ENCODE data around the gene CPNE5. TPM values are rescaled to one million over a fixed set of nuclear protein-coding genes. Genes with fewer than 3 reads are reported as not detected.

Gene CPNE5
- polyA plus RNA-seq, 3 donors: 0.47 to 0.85 (median 0.82) TPM

DNA sequence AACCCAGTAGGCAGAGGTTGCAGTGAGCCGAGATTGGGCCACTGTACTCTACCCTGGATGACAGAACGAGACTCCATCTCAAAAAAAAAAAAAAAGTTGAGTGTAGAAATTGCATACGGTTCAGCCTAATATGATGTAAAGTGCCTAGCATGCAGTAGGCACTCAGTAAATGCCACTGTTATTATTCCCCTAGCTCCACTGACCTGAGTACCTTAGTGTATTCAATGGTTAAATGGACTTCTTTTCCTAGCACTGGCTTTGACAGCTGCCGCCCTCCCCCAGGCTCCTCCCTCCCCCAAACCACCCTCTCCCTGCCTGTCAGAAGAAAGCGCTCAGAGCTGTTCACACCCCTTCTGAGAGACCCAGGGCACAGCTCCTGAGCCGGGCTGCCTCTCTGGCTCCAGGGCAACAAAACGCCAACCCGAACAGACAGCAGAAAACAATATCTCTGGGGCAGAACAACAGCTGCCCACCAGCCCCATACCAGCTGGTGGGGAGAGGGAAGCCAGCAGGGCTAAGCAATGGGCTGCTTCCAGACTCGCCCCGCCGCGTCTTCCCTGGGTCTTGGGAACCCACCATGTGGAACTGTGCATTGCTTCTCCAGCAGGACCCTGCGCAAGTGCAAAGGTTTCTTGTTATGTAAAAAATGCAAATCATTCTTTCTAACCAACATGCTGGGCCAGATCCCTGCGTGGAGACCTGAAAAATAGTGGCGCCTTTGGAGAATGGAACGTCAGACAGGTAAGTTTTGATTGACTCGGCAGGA is 4.5 kb downstream of the CPNE5 start:
- Histone ChIP-seq H3K4me2 (replicated peaks; ENCODE audit: extremely low read depth, low read length, poor library complexity, severe bottlenecking) (no peak overlapping the region), H3K36me3 (replicated peaks in 1 of 2; ENCODE audit: control insufficient read depth in 1 of 2, insufficient read depth in 2 of 2, low read length in 2 of 2) (no peaks in the 10 kb centered on the region), H3K9me3 (replicated peaks in 1 of 2; ENCODE audit: control insufficient read depth in 1 of 2, insufficient read depth in 1 of 2, low read length in 2 of 2) (peaks cover 0 to 12% of the 10 kb centered on the region in 2 donors), H2AFZ (ENCODE audit: insufficient read depth, low read depth, low read length, poor library complexity, severe bottlenecking) (no peak overlapping the region), H3K9ac (ENCODE audit: insufficient read depth, low read length, poor library complexity, severe bottlenecking) (no peak overlapping the region), H3K79me2 (ENCODE audit: insufficient read depth, low read length) (no peaks in the 10 kb centered on the region), H3K4me1 (ENCODE audit: control insufficient read depth in 1 of 2, insufficient read depth in 2 of 2, low read length in 2 of 2) (peaks cover 6 to 12% of the 10 kb centered on the region in 2 donors), H3K4me3 (replicated peaks in 1 of 3; ENCODE audit: low read depth in 2 of 3, low read length in 3 of 3) (no peak overlapping the region), H3K27me3 (ENCODE audit: control insufficient read depth in 2 of 2, insufficient read depth in 2 of 2, low read length in 2 of 2) (peaks cover 17 to 30% of the 10 kb centered on the region in 2 donors), H4K20me1 (ENCODE audit: insufficient read depth, low read length) (no peaks in the 10 kb centered on the region), H3K27ac (ENCODE audit: low read depth in 1 of 2, low read length in 2 of 2) (no peak overlapping the region)
- no peak overlapping the region for H3K4me3 Mint-ChIP-seq
- H3K36me3 Mint-ChIP-seq: peaks cover 6 to 8% of the 10 kb centered on the region in 2 donors
- no peak overlapping the region for H3K27ac Mint-ChIP-seq
- 73% methylated on average over 5 of the region's 17 CpGs for WGBS (ENCODE audit: insufficient coverage)
- TF ChIP-seq CTCF (IDR thresholded peaks at IDR 0.05): no peak
- intact Hi-C loops (cut with micrococcal nuclease): no loop called here
- H3K4me1 Mint-ChIP-seq: peaks cover 12% of the 10 kb centered on the region
- H3K9me3 Mint-ChIP-seq: peaks cover 0 to 11% (median 3%) of the 10 kb centered on the region in 7 donors
- DNase-seq: no peak
- H3K27me3 Mint-ChIP-seq (ENCODE audit: low read depth in 3 of 3): peaks cover 26 to 36% (median 34%) of the 10 kb centered on the region in 3 donors

DNA sequence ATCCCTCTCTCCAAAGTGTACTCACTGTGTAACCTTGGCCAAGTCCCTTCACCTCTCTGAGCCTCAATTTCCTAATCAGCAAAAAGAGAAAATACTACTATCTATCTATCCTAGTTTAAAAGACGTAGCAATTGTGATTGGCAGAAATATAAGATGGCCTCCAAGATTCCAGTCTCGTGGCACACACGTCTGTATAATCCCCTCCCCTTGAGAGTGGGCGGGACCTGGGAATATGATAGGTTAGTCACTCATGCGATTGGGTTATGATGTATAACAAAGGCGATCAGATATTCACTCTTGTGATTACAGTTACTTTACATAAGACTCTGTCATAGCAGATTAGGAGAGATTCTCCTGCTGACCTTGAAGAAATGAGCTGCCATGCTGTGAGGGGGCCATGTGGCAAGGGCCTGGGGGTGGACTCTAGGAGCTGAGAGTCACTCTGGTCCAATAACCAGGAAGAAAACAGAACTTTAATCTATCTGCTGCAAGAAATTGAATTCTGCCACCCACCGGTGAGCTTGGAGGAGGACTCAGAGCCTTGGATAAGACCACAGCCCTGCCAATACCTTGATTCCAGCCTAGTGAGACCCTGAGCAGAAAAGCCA is 6.0 kb downstream of the CPNE5 start:
- Histone ChIP-seq H4K20me1 (ENCODE audit: insufficient read depth, low read length) (no peaks in the 10 kb centered on the region), H3K27ac (ENCODE audit: low read depth in 1 of 2, low read length in 2 of 2) (no peak overlapping the region), H3K79me2 (ENCODE audit: insufficient read depth, low read length) (no peaks in the 10 kb centered on the region), H3K4me1 (ENCODE audit: control insufficient read depth in 1 of 2, insufficient read depth in 2 of 2, low read length in 2 of 2) (no peaks in the 10 kb centered on the region), H3K36me3 (replicated peaks in 1 of 2; ENCODE audit: control insufficient read depth in 1 of 2, insufficient read depth in 2 of 2, low read length in 2 of 2) (no peaks in the 10 kb centered on the region), H3K9ac (ENCODE audit: insufficient read depth, low read length, poor library complexity, severe bottlenecking) (no peak overlapping the region), H3K9me3 (replicated peaks in 1 of 2; ENCODE audit: control insufficient read depth in 1 of 2, insufficient read depth in 1 of 2, low read length in 2 of 2) (peaks cover 0 to 2% of the 10 kb centered on the region in 2 donors), H3K4me3 (replicated peaks in 1 of 3; ENCODE audit: low read depth in 2 of 3, low read length in 3 of 3) (no peak overlapping the region), H2AFZ (ENCODE audit: insufficient read depth, low read depth, low read length, poor library complexity, severe bottlenecking) (no peak overlapping the region), H3K27me3 (ENCODE audit: control insufficient read depth in 2 of 2, insufficient read depth in 2 of 2, low read length in 2 of 2) (peaks cover 6 to 17% of the 10 kb centered on the region in 2 donors), H3K4me2 (replicated peaks; ENCODE audit: extremely low read depth, low read length, poor library complexity, severe bottlenecking) (no peak overlapping the region)
- Mint-ChIP-seq H3K4me3 (no peak overlapping the region), H3K36me3 (peaks cover 0 to 5% of the 10 kb centered on the region in 2 donors), H3K27ac (no peak overlapping the region), H3K9me3 (peaks cover 0 to 8% (median 2%) of the 10 kb centered on the region in 7 donors), H3K4me1 (no peaks in the 10 kb centered on the region), H3K27me3 (ENCODE audit: low read depth in 3 of 3) (peaks cover 13 to 21% (median 21%) of the 10 kb centered on the region in 3 donors)
- intact Hi-C loops (cut with micrococcal nuclease): no loop called here
- no peak for DNase-seq
- 100% methylated on average over 1 of the region's 7 CpGs for WGBS (ENCODE audit: insufficient coverage)
- no peak for TF ChIP-seq CTCF (IDR thresholded peaks at IDR 0.05)

All from CD14-positive monocyte (primary cell).